ENCODE results near the gene MVB12B.
A peak's percentile ranks its signal among the peaks of the same experiment; 100 is the strongest.

MVB12B gene

GRCh38 chr9:126465977-126466376 lies 139.3 kb downstream of the MVB12B start:
- H3K79me2 ChIP-seq (ENCODE audit: low read length): no peaks in the 10 kb centered on the region
- peaks cover 14% of the 10 kb centered on the region for H3K4me1 ChIP-seq (ENCODE audit: low read length)
- no peak overlapping the region for H2AFZ ChIP-seq (ENCODE audit: low read depth, low read length)
- H3K9me3 ChIP-seq (ENCODE audit: insufficient read depth, low read length): no peaks in the 10 kb centered on the region
- no peak overlapping the region for H3K4me2 ChIP-seq (ENCODE audit: low read length)
- H3K4me3 ChIP-seq (ENCODE audit: low read length): no peak overlapping the region
- no peak overlapping the region for H3K27ac ChIP-seq (ENCODE audit: low read length)
- H3K9ac ChIP-seq (ENCODE audit: low read length): no peak overlapping the region
- no peaks in the 10 kb centered on the region for H3K36me3 ChIP-seq (replicated peaks; ENCODE audit: low read depth, low read length)
- no peak for TF ChIP-seq CTCF (IDR thresholded peaks at IDR 0.05; ENCODE audit: low read depth, low read length)
- TF ChIP-seq EZH2phosphoT487 (IDR thresholded peaks at IDR 0.05; ENCODE audit: low read depth): no peak
- H4K20me1 ChIP-seq (ENCODE audit: insufficient read depth, low read length): peaks cover 31% of the 10 kb centered on the region
- H3K27me3 ChIP-seq (ENCODE audit: low read depth, low read length): peaks cover 78% of the 10 kb centered on the region

- H3K79me2 ChIP-seq (ENCODE audit: low read length): no peaks in the 10 kb centered on the region
- H3K9ac ChIP-seq (ENCODE audit: low read length): no peak overlapping the region
- H3K27ac ChIP-seq (ENCODE audit: low read length): no peak overlapping the region
- H3K36me3 ChIP-seq (replicated peaks; ENCODE audit: low read depth, low read length): no peaks in the 10 kb centered on the region
- no peak overlapping the region for H2AFZ ChIP-seq (ENCODE audit: low read depth, low read length)
- H4K20me1 ChIP-seq (ENCODE audit: insufficient read depth, low read length): peaks cover 52% of the 10 kb centered on the region
- H3K4me2 ChIP-seq (ENCODE audit: low read length): no peak overlapping the region
- peaks cover 90% of the 10 kb centered on the region for H3K27me3 ChIP-seq (ENCODE audit: low read depth, low read length)
- no peaks in the 10 kb centered on the region for H3K9me3 ChIP-seq (ENCODE audit: insufficient read depth, low read length)
- TF ChIP-seq CTCF (IDR thresholded peaks at IDR 0.05; ENCODE audit: low read depth, low read length) (no peak), EZH2phosphoT487 (IDR thresholded peaks at IDR 0.05; ENCODE audit: low read depth) (no peak)
- H3K4me3 ChIP-seq (ENCODE audit: low read length): no peak overlapping the region
- peaks cover 25% of the 10 kb centered on the region for H3K4me1 ChIP-seq (ENCODE audit: low read length)
Measured at GRCh38 chr9:126468141-126468825, 141.7 kb downstream of the MVB12B start.

- Histone ChIP-seq H3K36me3 (replicated peaks; ENCODE audit: low read depth, low read length) (no peaks in the 10 kb centered on the region), H3K9me3 (ENCODE audit: insufficient read depth, low read length) (no peaks in the 10 kb centered on the region), H3K4me1 (ENCODE audit: low read length) (peaks cover 25% of the 10 kb centered on the region), H3K4me3 (ENCODE audit: low read length) (peak overlapping the region; percentile 74), H4K20me1 (ENCODE audit: insufficient read depth, low read length) (peaks cover 68% of the 10 kb centered on the region), H3K27ac (ENCODE audit: low read length) (no peak overlapping the region), H3K9ac (ENCODE audit: low read length) (no peak overlapping the region), H3K4me2 (ENCODE audit: low read length) (peak overlapping the region; percentile 96), H2AFZ (ENCODE audit: low read depth, low read length) (no peak overlapping the region), H3K27me3 (ENCODE audit: low read depth, low read length) (peaks cover 90% of the 10 kb centered on the region), H3K79me2 (ENCODE audit: low read length) (no peaks in the 10 kb centered on the region)
- no peak for TF ChIP-seq CTCF (IDR thresholded peaks at IDR 0.05; ENCODE audit: low read depth, low read length)
- TF ChIP-seq EZH2phosphoT487 (IDR thresholded peaks at IDR 0.05; ENCODE audit: low read depth): no peak
Measured at GRCh38 chr9:126470241-126470993, 143.8 kb downstream of the MVB12B start.

- Histone ChIP-seq H3K4me1 (ENCODE audit: low read length) (peaks cover 25% of the 10 kb centered on the region), H3K27me3 (ENCODE audit: low read depth, low read length) (peaks cover 89% of the 10 kb centered on the region), H3K9ac (ENCODE audit: low read length) (no peak overlapping the region), H3K79me2 (ENCODE audit: low read length) (no peaks in the 10 kb centered on the region), H3K27ac (ENCODE audit: low read length) (no peak overlapping the region), H3K4me3 (ENCODE audit: low read length) (peak overlapping the region; percentile 74), H3K9me3 (ENCODE audit: insufficient read depth, low read length) (no peaks in the 10 kb centered on the region), H4K20me1 (ENCODE audit: insufficient read depth, low read length) (peaks cover 68% of the 10 kb centered on the region), H3K4me2 (ENCODE audit: low read length) (peak overlapping the region; percentile 96), H3K36me3 (replicated peaks; ENCODE audit: low read depth, low read length) (no peaks in the 10 kb centered on the region), H2AFZ (ENCODE audit: low read depth, low read length) (no peak overlapping the region)
- TF ChIP-seq CTCF (IDR thresholded peaks at IDR 0.05; ENCODE audit: low read depth, low read length) (no peak), EZH2phosphoT487 (IDR thresholded peaks at IDR 0.05; ENCODE audit: low read depth) (peak; percentile 64; the same call in 1 of the 2 replicates)
Measured at GRCh38 chr9:126471084-126471624, 144.5 kb downstream of the MVB12B start.

Data from OCI-LY3 (cell line).